ENCODE results near the gene ZCCHC18. TPM values are rescaled to one million over a fixed set of nuclear protein-coding genes. Genes with fewer than 3 reads are reported as not detected.

ZCCHC18 gene
- total RNA-seq, 1 donor from 2014 or later: 0.40 TPM

DNA sequence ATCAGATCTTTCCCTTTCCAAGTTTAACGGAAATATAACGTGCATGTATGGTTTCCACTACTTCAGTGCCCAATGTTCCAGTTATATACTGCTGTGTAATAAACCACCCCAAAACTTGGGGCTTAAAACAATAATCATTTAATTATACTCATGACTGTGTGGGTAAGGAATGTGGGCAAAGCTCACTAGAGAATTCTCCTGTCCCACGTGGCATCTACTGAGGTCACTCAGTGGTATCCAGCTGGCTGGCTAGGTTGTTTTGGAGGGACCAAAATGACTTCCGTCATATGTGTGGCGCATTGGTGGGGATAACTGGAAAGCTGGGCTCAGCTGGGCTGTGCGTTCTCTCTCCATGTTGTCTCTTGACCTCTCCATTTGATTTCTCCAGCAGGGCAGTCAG lies 18.5 kb downstream of the ZCCHC18 start:
- DNase-seq (ENCODE audit: low read depth): no peak

GRCh38 chrX:104134583-104135261 lies 22.4 kb downstream of the ZCCHC18 start:
- DNase-seq (ENCODE audit: low read depth): no peak

DNA sequence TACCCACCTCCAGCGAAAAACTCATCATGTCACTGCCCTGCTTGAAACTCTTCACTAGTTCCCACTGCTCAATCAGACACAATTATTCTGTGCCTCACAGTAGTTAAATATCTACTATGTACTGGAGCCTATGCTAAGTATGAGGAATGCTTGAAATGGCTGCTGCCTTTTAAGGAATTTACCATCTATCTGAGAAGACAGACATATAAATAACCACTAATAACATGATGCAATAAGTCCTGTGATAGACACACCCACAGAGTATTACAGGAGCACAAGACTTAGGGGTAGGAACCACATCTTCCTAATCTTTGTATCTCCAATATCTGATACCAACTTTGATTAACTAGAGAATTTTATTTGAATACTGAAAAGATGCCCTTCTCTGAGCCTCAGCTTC lies 23.4 kb downstream of the ZCCHC18 start:
- no peak for DNase-seq (ENCODE audit: low read depth)

DNA sequence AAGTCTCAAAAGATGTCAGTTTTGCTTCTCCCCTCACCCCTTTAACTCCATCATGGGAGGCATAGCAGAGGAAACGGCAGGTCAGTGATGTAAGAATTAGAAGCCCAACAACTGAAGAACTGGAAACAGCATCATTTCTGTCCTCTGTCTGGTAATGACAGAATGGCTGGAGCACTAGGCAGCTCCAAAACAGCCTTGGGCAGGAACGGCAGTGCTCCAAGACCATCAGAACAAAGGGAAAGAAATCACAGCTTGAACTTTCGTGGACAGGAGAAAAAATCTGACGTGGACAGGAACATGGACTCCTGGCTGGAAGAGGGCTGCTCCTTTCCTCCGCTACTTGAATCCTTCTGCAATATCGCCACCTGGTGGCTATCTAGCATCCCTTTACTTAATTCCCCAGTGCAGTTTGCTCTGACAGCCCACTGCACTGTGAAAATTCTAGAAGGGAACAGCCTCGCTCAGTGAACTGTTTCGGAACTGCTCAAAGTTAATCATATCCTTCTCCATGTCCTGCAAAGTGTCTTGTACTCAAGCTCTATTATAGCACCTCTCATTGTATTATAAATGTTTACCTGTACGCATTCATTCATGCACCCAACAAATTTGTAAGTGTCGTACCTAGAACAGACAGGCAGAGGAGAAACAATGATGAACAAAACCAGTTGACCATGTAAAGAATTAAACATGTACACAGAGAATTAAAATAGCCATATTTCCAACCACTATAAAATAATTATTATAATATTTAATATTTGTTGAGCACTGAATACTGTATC lies 24.1 kb downstream of the ZCCHC18 start:
- DNase-seq (ENCODE audit: low read depth): peak; percentile 83

- no peak for DNase-seq (ENCODE audit: low read depth)
Observed at GRCh38 chrX:104137496-104137895, 25.2 kb downstream of the ZCCHC18 start.

DNA sequence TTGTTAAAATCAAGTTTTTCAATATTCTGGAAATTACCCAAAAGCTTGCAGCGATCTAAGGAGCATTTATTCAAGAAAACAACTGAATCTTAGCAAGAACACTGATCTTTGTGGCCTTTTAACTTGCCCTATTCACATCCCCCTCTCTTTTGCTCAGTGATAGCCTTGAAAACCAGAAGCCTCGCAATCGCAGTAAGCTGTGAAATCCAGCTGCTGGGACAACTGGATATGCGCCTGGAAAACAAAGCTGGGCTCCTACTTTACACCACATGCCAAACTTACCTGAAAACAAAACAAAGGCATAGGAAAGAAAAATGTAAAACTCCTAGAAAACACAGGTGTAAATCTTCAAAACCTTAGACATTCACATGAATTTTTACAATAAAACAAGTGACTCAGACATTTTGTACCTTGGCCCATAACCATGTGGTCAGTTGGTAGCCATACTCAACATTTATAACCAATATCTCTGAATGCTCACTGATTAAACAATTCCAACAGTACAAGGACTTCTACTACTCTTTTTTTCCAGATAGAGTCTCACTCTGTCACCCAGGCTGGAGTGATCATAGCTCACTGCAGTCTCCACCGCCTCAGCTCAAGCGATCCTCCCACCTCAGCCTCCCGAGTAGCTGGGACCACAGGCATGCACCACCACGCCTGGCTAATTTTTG lies 28.9 kb downstream of the ZCCHC18 start:
- DNase-seq (ENCODE audit: low read depth): no peak

GRCh38 chrX:104151037-104151436 lies 38.7 kb downstream of the ZCCHC18 start:
- DNase-seq (ENCODE audit: low read depth): no peak

- DNase-seq (ENCODE audit: low read depth): peak; percentile 84
Observed at GRCh38 chrX:104156630-104157529, 44.6 kb downstream of the ZCCHC18 start, which contains the start of gene SLC25A53. Gene SLC25A53, minus strand, starts transcription at chrX:104157009. Its CDS starts 51,752 bp downstream, at chrX:104105257.

Other genes starting within 250 kb of the ZCCHC18 start
- 0.47 and 1.5 TPM in 2 replicates for gene TMSB15B, start 149.9 kb upstream of the ZCCHC18 start, total RNA-seq
- not detected in 2 replicates for gene H2BW1, start 98.8 kb upstream of the ZCCHC18 start, total RNA-seq
- gene H2BW2, start 72.6 kb upstream of the ZCCHC18 start, total RNA-seq: not detected in 2 replicates
- gene TMSB15C, start 36.3 kb upstream of the ZCCHC18 start, total RNA-seq: 3.2 and 3.4 TPM in 2 replicates
- 3.9 and 5.3 TPM in 2 replicates for gene SLC25A53, start 44.5 kb downstream of the ZCCHC18 start, total RNA-seq
- 29.1 and 39.1 TPM in 2 replicates for gene FAM199X, start 53.9 kb downstream of the ZCCHC18 start, total RNA-seq
- not detected in 2 replicates for gene ESX1, start 142.4 kb downstream of the ZCCHC18 start, total RNA-seq